GM10266 (cell line): Measurements from ENCODE around the gene EFHC2.

Source experiments
- DNase-seq: peaks from one replicate; pipeline ENCODE4 v3.0.0; 2012; ENCODE audit errors: extremely low spot score
- TF ChIP-seq, protein P1 (sequence below): IDR thresholded peaks from 2 replicates; pipeline ENCODE4 v1.5.1; 2012; ENCODE audit warnings: mild to moderate bottlenecking, low read depth; ENCODE audit not compliant: control insufficient read depth, insufficient read depth; ENCODE audit errors: missing control alignments

Gene EFHC2

GRCh38 chrX:44344687-44345086, 1.2 kb upstream of the EFHC2 start:
- DNase-seq, result no peak
- TF ChIP-seq, protein P1, sequence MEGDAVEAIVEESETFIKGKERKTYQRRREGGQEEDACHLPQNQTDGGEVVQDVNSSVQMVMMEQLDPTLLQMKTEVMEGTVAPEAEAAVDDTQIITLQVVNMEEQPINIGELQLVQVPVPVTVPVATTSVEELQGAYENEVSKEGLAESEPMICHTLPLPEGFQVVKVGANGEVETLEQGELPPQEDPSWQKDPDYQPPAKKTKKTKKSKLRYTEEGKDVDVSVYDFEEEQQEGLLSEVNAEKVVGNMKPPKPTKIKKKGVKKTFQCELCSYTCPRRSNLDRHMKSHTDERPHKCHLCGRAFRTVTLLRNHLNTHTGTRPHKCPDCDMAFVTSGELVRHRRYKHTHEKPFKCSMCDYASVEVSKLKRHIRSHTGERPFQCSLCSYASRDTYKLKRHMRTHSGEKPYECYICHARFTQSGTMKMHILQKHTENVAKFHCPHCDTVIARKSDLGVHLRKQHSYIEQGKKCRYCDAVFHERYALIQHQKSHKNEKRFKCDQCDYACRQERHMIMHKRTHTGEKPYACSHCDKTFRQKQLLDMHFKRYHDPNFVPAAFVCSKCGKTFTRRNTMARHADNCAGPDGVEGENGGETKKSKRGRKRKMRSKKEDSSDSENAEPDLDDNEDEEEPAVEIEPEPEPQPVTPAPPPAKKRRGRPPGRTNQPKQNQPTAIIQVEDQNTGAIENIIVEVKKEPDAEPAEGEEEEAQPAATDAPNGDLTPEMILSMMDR, result no peak

DNA sequence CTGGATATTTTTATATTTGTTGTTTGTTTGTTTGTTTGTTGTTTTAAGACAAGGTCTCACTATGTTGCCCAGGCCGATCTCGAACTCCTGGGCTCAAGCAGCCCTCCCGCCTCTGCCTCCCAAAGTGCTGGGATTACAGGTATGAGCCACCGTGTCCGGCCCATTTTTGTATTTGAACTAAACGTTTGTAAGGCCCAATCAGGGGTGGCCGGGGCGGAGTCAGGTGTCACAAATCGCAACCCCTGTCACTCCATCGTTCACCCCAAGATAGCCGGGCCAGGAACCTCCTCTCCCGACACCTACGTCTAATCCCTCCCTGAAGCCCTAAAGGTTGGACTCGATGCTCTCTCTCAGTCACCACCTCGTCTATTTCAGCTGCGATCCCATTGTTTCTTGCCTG, 722 bp upstream of the EFHC2 start:
- TF ChIP-seq, protein P1, result no peak
- no peak for DNase-seq

DNA sequence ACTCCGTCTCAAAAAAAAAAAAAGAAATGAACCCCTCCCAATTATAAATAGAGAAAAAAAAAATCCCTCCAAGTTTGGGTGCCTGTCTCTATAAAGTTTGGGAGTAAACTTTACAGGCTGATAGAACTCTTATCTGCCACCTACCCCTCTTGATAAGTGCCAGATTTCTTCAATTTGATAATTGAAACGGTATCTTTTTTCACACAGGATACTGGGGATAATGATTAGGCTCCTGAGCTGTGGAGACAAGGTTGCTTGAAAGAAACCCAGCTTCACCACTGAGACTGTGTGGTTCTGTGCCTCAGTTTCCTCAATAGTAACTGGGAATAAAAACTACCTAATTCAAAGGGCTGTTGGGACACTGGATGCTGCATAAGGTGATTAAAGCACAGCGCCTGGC, 606 bp downstream of the EFHC2 start:
- TF ChIP-seq, protein P1, result no peak

DNA sequence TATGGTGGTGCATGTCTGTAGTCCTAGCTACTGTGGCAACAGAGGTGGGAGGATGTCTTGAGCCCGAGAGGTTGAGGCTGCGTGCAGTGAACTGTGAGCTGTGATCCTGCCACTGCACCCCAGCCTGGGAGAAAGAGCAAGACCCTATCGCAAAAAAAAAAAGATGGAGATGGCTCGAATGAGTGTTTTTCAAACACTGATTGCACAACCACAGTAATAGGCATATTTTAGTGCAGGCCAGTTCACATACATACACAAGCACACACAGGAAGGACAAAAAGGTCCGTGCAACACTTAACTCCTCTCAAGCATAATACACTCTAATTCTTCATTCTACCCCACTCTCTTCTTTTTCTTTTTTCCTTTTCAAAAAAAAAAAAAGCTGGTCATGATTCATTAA, 5.1 kb downstream of the EFHC2 start:
- no peak for DNase-seq
- TF ChIP-seq, protein P1, result no peak

More for the DNA sequence above, 606 bp downstream of the EFHC2 start:
- no peak for DNase-seq

- TF ChIP-seq, protein P1, result no peak
- no peak for DNase-seq
Measured at GRCh38 chrX:44332437-44332836, 11.0 kb downstream of the EFHC2 start.

- DNase-seq, result no peak
- TF ChIP-seq, protein P1, result no peak
Measured at GRCh38 chrX:44330227-44330626, 13.2 kb downstream of the EFHC2 start.

- TF ChIP-seq, protein P1, result no peak
- DNase-seq, result no peak
Measured at GRCh38 chrX:44319550-44319949, 23.9 kb downstream of the EFHC2 start.
